ENCODE measurements around the gene CPXM1. TPM values are rescaled to one million over a fixed set of nuclear protein-coding genes. Genes with fewer than 3 reads are reported as not detected.

CPXM1 gene
- total RNA-seq, 1 donor from 2014 or later: 0.14 TPM

DNA sequence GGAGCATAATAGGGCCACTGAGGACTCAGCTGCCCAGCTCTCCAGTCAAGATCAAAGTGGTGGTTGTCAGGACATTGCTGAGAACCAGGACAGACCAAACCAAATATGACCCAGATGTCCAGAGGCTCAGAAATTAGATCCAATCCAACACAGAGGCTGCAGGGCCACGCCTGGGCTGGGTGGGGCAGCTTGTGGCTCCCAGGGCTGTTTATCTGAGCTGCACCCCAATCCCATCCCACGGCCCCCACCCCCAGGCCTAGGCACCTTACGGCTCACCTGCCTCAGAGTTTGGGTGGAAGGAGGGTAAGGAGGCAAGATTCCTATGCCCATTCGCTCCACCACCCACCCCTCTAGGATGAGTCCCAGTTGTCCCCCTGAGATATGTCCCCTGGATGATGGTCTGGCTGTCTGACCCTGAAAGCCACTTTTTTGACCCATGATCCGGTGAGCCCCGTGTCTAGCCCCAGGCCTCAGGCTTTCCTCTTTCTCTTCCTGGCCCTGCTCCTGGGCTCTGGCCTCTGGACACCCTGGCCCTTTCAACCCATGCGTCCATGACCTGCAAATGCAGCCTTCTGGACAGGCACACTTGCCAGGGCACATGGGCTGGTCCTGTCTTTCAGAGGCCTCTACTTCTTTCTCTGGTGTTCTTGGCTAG lies 40.0 kb downstream of the CPXM1 start:
- Mint-ChIP-seq H3K9me3 (no peaks in the 10 kb centered on the region), H3K27me3 (peaks cover 9% of the 10 kb centered on the region), H3K36me3 (ENCODE audit: low read depth) (no peaks in the 10 kb centered on the region), H3K4me1 (peaks cover 4% of the 10 kb centered on the region), H3K4me3 (no peak overlapping the region), H3K27ac (no peak overlapping the region)
- intact Hi-C loops (cut with micrococcal nuclease): no loop called here
- no peak for DNase-seq

- Mint-ChIP-seq H3K4me3 (no peak overlapping the region), H3K27ac (no peak overlapping the region), H3K36me3 (ENCODE audit: low read depth) (no peaks in the 10 kb centered on the region), H3K4me1 (peaks cover 4% of the 10 kb centered on the region), H3K9me3 (no peaks in the 10 kb centered on the region), H3K27me3 (peaks cover 14% of the 10 kb centered on the region)
- DNase-seq: no peak
- intact Hi-C loops (cut with micrococcal nuclease): no loop called here
These were observed 40.7 kb downstream of the CPXM1 start for GRCh38 chr20:2759603-2760296.

- no peaks in the 10 kb centered on the region for H3K36me3 Mint-ChIP-seq (ENCODE audit: low read depth)
- H3K27ac Mint-ChIP-seq: no peak overlapping the region
- H3K4me1 Mint-ChIP-seq: peaks cover 4% of the 10 kb centered on the region
- intact Hi-C loops (cut with micrococcal nuclease): no loop called here
- H3K4me3 Mint-ChIP-seq: no peak overlapping the region
- no peaks in the 10 kb centered on the region for H3K9me3 Mint-ChIP-seq
- H3K27me3 Mint-ChIP-seq: peaks cover 20% of the 10 kb centered on the region
- DNase-seq: no peak
These were observed 41.3 kb downstream of the CPXM1 start for GRCh38 chr20:2759143-2759542.

DNA sequence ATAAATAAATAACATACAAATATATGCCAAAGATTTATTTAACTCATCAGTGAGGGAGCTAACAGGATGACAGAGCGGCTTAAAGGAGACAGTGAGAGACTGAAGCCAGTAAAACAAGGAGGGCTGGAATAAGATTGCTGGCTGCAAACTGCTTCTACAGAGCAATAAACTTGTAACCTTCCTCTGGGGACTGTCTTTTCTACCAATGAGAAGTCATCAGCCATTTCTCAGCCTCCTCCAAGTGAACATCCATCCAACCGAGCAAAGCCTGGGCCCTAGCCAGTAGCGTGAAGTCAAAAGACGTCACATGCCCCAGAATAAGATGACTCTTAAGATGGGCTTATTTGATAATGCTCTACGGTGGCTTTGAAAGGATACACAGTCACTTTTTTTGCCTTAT lies 42.5 kb downstream of the CPXM1 start:
- H3K27ac Mint-ChIP-seq: no peak overlapping the region
- H3K4me1 Mint-ChIP-seq: peaks cover 11% of the 10 kb centered on the region
- DNase-seq: no peak
- H3K4me3 Mint-ChIP-seq: no peak overlapping the region
- no peaks in the 10 kb centered on the region for H3K9me3 Mint-ChIP-seq
- intact Hi-C loops (cut with micrococcal nuclease): no loop called here
- H3K27me3 Mint-ChIP-seq: peaks cover 31% of the 10 kb centered on the region
- H3K36me3 Mint-ChIP-seq (ENCODE audit: low read depth): no peaks in the 10 kb centered on the region

DNA sequence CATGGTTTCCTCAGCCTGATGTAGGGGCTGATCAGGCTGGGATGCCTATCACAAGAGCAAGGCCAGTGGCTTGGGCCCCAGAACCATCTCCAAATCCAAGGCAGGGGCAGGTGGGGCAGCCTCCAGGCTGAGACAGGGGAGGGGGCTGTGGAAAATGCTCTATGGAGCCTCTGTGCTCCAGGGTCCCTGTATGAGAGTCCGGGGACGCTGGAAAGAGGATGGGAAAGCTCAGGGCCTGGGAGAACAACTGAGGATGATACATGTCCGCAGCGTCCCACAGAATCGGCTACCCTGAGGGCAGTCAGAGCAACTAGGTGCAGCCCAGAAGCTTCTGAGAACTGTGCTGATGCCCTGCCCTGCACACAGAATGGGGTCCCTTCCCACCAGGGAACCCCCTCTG lies 43.4 kb downstream of the CPXM1 start:
- DNase-seq: no peak
- Mint-ChIP-seq H3K27ac (no peak overlapping the region), H3K36me3 (ENCODE audit: low read depth) (no peaks in the 10 kb centered on the region), H3K27me3 (peaks cover 31% of the 10 kb centered on the region), H3K4me3 (no peak overlapping the region), H3K4me1 (peaks cover 11% of the 10 kb centered on the region), H3K9me3 (no peaks in the 10 kb centered on the region)
- intact Hi-C loops (cut with micrococcal nuclease): no loop called here

DNA sequence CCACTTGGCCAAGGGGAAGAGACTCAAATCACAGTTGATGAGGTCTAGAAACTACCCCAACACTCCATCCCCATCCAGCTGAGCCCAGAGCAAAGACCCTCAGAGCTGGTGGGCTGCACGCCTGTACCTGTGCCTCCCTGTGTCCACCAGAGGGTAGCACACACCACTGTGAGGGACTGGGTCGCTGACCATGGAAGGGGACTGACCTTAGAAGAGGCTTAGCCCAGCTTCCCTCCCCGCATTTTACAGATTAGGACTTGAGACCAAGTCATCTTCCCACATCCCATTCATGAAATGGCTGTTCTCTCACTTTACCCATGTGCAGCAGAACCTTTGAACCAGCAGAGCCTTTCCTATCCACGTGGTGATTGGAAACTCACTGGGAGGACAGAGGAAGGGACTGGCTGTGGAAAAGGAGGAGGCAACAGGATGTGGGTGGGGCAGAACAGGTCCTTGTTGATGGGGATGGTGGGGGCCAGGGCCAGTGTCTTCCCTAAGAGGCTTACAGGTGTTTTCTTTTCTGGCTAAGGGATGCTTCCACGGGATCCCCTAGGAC lies 44.3 kb downstream of the CPXM1 start:
- no peak overlapping the region for H3K4me3 Mint-ChIP-seq
- peaks cover 11% of the 10 kb centered on the region for H3K4me1 Mint-ChIP-seq
- peaks cover 34% of the 10 kb centered on the region for H3K27me3 Mint-ChIP-seq
- intact Hi-C loops (cut with micrococcal nuclease): no loop called here
- no peaks in the 10 kb centered on the region for H3K36me3 Mint-ChIP-seq (ENCODE audit: low read depth)
- no peak for DNase-seq
- H3K27ac Mint-ChIP-seq: no peak overlapping the region
- no peaks in the 10 kb centered on the region for H3K9me3 Mint-ChIP-seq

GRCh38 chr20:2755451-2756055 lies 44.9 kb downstream of the CPXM1 start:
- H3K4me1 Mint-ChIP-seq: peaks cover 17% of the 10 kb centered on the region
- no peak for DNase-seq
- no peaks in the 10 kb centered on the region for H3K9me3 Mint-ChIP-seq
- H3K27me3 Mint-ChIP-seq: peaks cover 40% of the 10 kb centered on the region
- no peaks in the 10 kb centered on the region for H3K36me3 Mint-ChIP-seq (ENCODE audit: low read depth)
- intact Hi-C loops (cut with micrococcal nuclease): no loop called here
- H3K4me3 Mint-ChIP-seq: no peak overlapping the region
- no peak overlapping the region for H3K27ac Mint-ChIP-seq

- H3K4me1 Mint-ChIP-seq: peaks cover 23% of the 10 kb centered on the region
- H3K9me3 Mint-ChIP-seq: no peaks in the 10 kb centered on the region
- no peak overlapping the region for H3K27ac Mint-ChIP-seq
- H3K27me3 Mint-ChIP-seq: peaks cover 49% of the 10 kb centered on the region
- intact Hi-C loops (cut with micrococcal nuclease): loop anchor here (5.0 kb wide), 2 partner anchors 98 to 248 kb away; no protein-coding TSS in a partner anchor
- no peaks in the 10 kb centered on the region for H3K36me3 Mint-ChIP-seq (ENCODE audit: low read depth)
- DNase-seq: no peak
- H3K4me3 Mint-ChIP-seq: no peak overlapping the region
These were observed 46.0 kb downstream of the CPXM1 start for GRCh38 chr20:2754424-2754823.

DNA sequence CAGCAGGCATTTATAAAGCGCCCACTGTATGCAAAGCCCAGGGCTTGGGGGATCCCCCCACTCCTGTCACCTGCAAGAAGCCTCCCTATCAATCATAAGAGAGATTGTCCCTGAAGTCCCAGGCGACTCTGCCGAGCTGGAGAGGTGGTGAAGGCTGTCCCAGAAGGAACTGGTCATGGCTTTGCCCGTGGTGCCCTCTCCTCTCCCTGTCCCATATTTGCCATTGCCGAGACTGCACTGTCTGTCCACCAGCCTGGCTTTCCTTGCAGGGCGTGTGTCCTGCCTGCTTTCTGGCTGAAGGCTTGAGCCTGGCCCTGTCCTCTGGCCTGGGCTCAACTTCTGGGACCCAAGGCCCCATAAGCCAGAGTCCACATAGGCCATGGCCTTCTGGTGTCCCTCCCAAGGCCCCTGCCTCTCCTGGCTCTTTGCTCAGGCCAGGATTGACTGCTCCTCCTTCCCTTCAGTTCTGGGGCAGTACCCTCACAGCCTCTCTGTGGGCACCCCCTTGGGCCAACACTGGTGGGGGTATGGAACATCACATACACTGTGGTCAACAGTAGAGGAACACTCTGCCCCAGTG lies 46.9 kb downstream of the CPXM1 start:
- intact Hi-C loops (cut with micrococcal nuclease): loop anchor here (5.0 kb wide), 2 partner anchors 99 to 249 kb away; no protein-coding TSS in a partner anchor
- Mint-ChIP-seq H3K27me3 (peaks cover 49% of the 10 kb centered on the region), H3K4me1 (peaks cover 23% of the 10 kb centered on the region), H3K27ac (no peak overlapping the region), H3K36me3 (ENCODE audit: low read depth) (no peaks in the 10 kb centered on the region), H3K9me3 (no peaks in the 10 kb centered on the region), H3K4me3 (peak overlapping the region; percentile 79)
- DNase-seq: no peak

- intact Hi-C loops (cut with micrococcal nuclease): loop anchor here (1.0 to 5.0 kb wide), 3 partner anchors 65 to 249 kb away; no protein-coding TSS in a partner anchor
- Mint-ChIP-seq H3K4me1 (peaks cover 23% of the 10 kb centered on the region), H3K27ac (no peak overlapping the region), H3K4me3 (peak overlapping the region; percentile 79), H3K36me3 (ENCODE audit: low read depth) (no peaks in the 10 kb centered on the region), H3K27me3 (peaks cover 52% of the 10 kb centered on the region), H3K9me3 (no peaks in the 10 kb centered on the region)
- peak; percentile 83 for DNase-seq
These were observed 47.6 kb downstream of the CPXM1 start for GRCh38 chr20:2752567-2753460.

- Mint-ChIP-seq H3K9me3 (no peaks in the 10 kb centered on the region), H3K27me3 (peaks cover 56% of the 10 kb centered on the region), H3K4me3 (no peak overlapping the region), H3K36me3 (ENCODE audit: low read depth) (no peaks in the 10 kb centered on the region), H3K4me1 (peaks cover 23% of the 10 kb centered on the region), H3K27ac (no peak overlapping the region)
- intact Hi-C loops (cut with micrococcal nuclease): loop anchor here (1.0 to 5.0 kb wide), 3 partner anchors 64 to 250 kb away; no protein-coding TSS in a partner anchor
- DNase-seq: peak; percentile 86
These were observed 48.4 kb downstream of the CPXM1 start for GRCh38 chr20:2751878-2752566.

- H3K4me1 Mint-ChIP-seq: peaks cover 21% of the 10 kb centered on the region
- no peak overlapping the region for H3K27ac Mint-ChIP-seq
- DNase-seq: no peak
- H3K36me3 Mint-ChIP-seq (ENCODE audit: low read depth): no peaks in the 10 kb centered on the region
- intact Hi-C loops (cut with micrococcal nuclease): loop anchor here (5.0 kb wide), 2 partner anchors 101 to 251 kb away; no protein-coding TSS in a partner anchor
- no peaks in the 10 kb centered on the region for H3K9me3 Mint-ChIP-seq
- H3K27me3 Mint-ChIP-seq: peaks cover 56% of the 10 kb centered on the region
- H3K4me3 Mint-ChIP-seq: peak overlapping the region; percentile 71
These were observed 49.0 kb downstream of the CPXM1 start for GRCh38 chr20:2751347-2751877.
